NCI-H748 (cell line): Measurements from ENCODE around the gene DMD.
A peak's percentile ranks its signal among the peaks of the same experiment; 100 is the strongest.
"Not testable (repeated sequence)": the region's sequence is repeated elsewhere in the genome, so short reads cannot be mapped to it uniquely, and the experiment has no call there.

ENCODE experiments used
- DNase-seq: peaks from one replicate; lab custom pipeline; 2025; ENCODE audit not compliant: unreplicated experiment; lab: John Stamatoyannopoulos, UW

Gene DMD

GRCh38 chrX:33211356-33212260, at the start of gene DMD:
DMD (minus strand) TSS chrX:33211549; CDS start chrX:33211312, 237 bp downstream.
- DNase-seq: no peak

- DNase-seq: no peak
Measured at GRCh38 chrX:33252306-33252825, 41.0 kb upstream of the DMD start.

- no peak for DNase-seq
Measured at GRCh38 chrX:33218819-33219218, 7.5 kb upstream of the DMD start.

- DNase-seq: no peak
Measured at GRCh38 chrX:33210156-33210555, 1.2 kb downstream of the DMD start.

- no peak for DNase-seq
Measured at GRCh38 chrX:33207056-33207455, 4.3 kb downstream of the DMD start.

- DNase-seq: no peak
Measured at GRCh38 chrX:33205321-33205720, 6.0 kb downstream of the DMD start.

- no peak for DNase-seq
Measured at GRCh38 chrX:33204889-33205288, 6.5 kb downstream of the DMD start.

- DNase-seq: no peak
Measured at GRCh38 chrX:33198561-33199279, 12.6 kb downstream of the DMD start.

- peak; percentile 1 for DNase-seq
Measured at GRCh38 chrX:33195698-33196097, 15.7 kb downstream of the DMD start.

- no peak for DNase-seq
Measured at GRCh38 chrX:33194876-33195433, 16.4 kb downstream of the DMD start.

- no peak for DNase-seq
Measured at GRCh38 chrX:33194289-33194688, 17.1 kb downstream of the DMD start.

- no peak for DNase-seq
Measured at GRCh38 chrX:33190016-33190415, 21.3 kb downstream of the DMD start.

GRCh38 chrX:33188881-33189280, 22.5 kb downstream of the DMD start:
- DNase-seq: no peak

- no peak for DNase-seq
Measured at GRCh38 chrX:33188286-33188685, 23.1 kb downstream of the DMD start.

- DNase-seq: not testable (repeated sequence)
Measured at GRCh38 chrX:33184803-33185202, 26.5 kb downstream of the DMD start.

- DNase-seq: no peak
Measured at GRCh38 chrX:33183361-33183760, 28.0 kb downstream of the DMD start.

- DNase-seq: no peak
Measured at GRCh38 chrX:33178690-33179089, 32.7 kb downstream of the DMD start.

GRCh38 chrX:33178218-33178617, 33.1 kb downstream of the DMD start:
- no peak for DNase-seq

- no peak for DNase-seq
Measured at GRCh38 chrX:33175201-33175600, 36.1 kb downstream of the DMD start.

- no peak for DNase-seq
Measured at GRCh38 chrX:33171041-33171440, 40.3 kb downstream of the DMD start.

GRCh38 chrX:33161829-33162228, 49.5 kb downstream of the DMD start:
- no peak for DNase-seq

- no peak for DNase-seq
Measured at GRCh38 chrX:33160273-33160672, 51.1 kb downstream of the DMD start.
